Activated naive CD8-positive, alpha-beta T cell treated with anti-CD3 and anti-CD28 coated beads, Interleukin-2, amount 10 ng/mL, durations not matched to agents 7 days and 5 days (primary cell): ENCODE results near the gene ITCH. TPM values are rescaled to one million over a fixed set of nuclear protein-coding genes. Genes with fewer than 3 reads are reported as not detected.
"Not testable (repeated sequence)": the region's sequence is repeated elsewhere in the genome, so short reads cannot be mapped to it uniquely, and the experiment has no call there.

Experiments used
- ATAC-seq: fragments of 150-1000 bp; cut with Tn5 transposase; one replicate; pipeline ENCODE4 v1.10.0; 2021; ENCODE audit warnings: low read depth, moderate library complexity
- POLR2A ChIA-PET: fragments of 350-600 bp; sonication (Branson Sonifier 250); formaldehyde crosslinking; loops from one replicate; lab custom pipeline; 2021; ENCODE audit warnings: antibody characterized with exemption; lab: Charles Lee
- DNase-seq: peaks from one replicate; pipeline ENCODE4 v3.0.0; 2021
- H3K27ac Mint-ChIP-seq: one replicate; pipeline ENCODE4 v1.8.0; 2022; ENCODE audit warnings: mild to moderate bottlenecking, mixed read lengths
- H3K27me3 Mint-ChIP-seq: one replicate; pipeline ENCODE4 v1.8.0; 2022; ENCODE audit warnings: mild to moderate bottlenecking, moderate library complexity, mixed read lengths
- H3K36me3 Mint-ChIP-seq: one replicate; pipeline ENCODE4 v1.8.0; 2021; ENCODE audit warnings: mild to moderate bottlenecking, mixed read lengths
- H3K4me1 Mint-ChIP-seq: one replicate; pipeline ENCODE4 v1.8.0; 2021; ENCODE audit warnings: mixed read lengths
- H3K4me3 Mint-ChIP-seq: one replicate; pipeline ENCODE4 v1.8.0; 2022; ENCODE audit warnings: mild to moderate bottlenecking, moderate library complexity, mixed read lengths
- H3K9me3 Mint-ChIP-seq: one replicate; pipeline ENCODE4 v1.8.0; 2021; ENCODE audit warnings: mixed read lengths
- total RNA-seq, 2 experiments: library from RNA; stranded (reverse); gene quantifications; one replicate each; pipeline ENCODE4 v1.2.3, GENCODE V29; 2021

Gene ITCH
- total RNA-seq, 2 experiments from 2014 or later = 57.4 to 59.7 TPM

DNA sequence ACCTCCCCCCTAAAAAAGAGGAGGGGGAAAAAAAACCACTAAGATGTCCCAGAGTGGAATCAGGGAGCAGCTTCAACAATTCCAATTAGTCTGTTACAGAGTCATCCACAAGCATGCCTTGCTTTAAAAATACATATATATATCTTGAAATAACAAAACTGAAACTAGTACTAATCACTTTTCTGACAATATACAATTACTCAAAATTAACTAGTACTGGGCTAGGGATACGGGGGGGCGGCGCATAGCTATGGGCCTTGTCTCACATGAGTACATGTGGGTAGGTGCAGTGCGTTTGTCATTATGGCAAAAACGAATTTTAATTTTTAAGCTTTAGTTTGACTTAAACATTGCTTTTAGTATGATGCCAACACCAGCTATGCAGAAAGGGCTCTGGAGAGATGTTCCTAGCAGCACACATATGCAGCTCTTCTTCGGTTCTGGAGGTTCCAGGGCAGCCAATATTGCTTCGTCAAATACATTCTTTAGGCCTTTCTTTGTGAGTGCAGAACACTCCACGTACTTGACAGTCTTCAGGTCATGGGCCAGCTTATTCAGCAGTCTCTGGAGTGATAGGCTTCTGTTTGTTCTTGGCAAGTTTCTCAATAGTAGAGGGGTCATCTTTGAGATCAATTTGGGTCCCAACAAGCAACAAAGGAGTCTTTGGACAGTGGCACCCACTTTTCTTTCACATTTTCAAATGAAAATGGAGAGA, 38.8 kb downstream of the ITCH start:
- H3K4me1 Mint-ChIP-seq = peaks cover 29% of the 10 kb centered on the region

GRCh38 chr20:34402461-34402860, 39.4 kb downstream of the ITCH start:
- no peak overlapping the region for H3K4me3 Mint-ChIP-seq
- ATAC-seq (no peak), DNase-seq (no peak)
- peaks cover 30% of the 10 kb centered on the region for H3K4me1 Mint-ChIP-seq
- H3K36me3 Mint-ChIP-seq = peaks cover 26% of the 10 kb centered on the region
- no peak overlapping the region for H3K27ac Mint-ChIP-seq
- no peaks in the 10 kb centered on the region for H3K9me3 Mint-ChIP-seq
- H3K27me3 Mint-ChIP-seq = no peaks in the 10 kb centered on the region
- POLR2A ChIA-PET = interaction anchor here (1.7 kb wide), 1 partner anchor 39 kb away, joined by 5 read pairs; the partner anchor contains the start of gene ITCH

More for the DNA sequence above, 38.8 kb downstream of the ITCH start:
- DNase-seq (no peak), ATAC-seq (no peak)
- Mint-ChIP-seq H3K27me3 (no peaks in the 10 kb centered on the region), H3K27ac (no peak overlapping the region), H3K4me3 (no peak overlapping the region), H3K9me3 (no peaks in the 10 kb centered on the region), H3K36me3 (peaks cover 28% of the 10 kb centered on the region)
- POLR2A ChIA-PET = no interaction called here

GRCh38 chr20:34403063-34403827, 40.2 kb downstream of the ITCH start:
- Mint-ChIP-seq H3K9me3 (no peaks in the 10 kb centered on the region), H3K4me3 (no peak overlapping the region), H3K36me3 (peaks cover 30% of the 10 kb centered on the region), H3K27me3 (no peaks in the 10 kb centered on the region), H3K27ac (peak overlapping the region; percentile 18), H3K4me1 (peaks cover 31% of the 10 kb centered on the region)
- POLR2A ChIA-PET = interaction anchor here (1.7 kb wide), 1 partner anchor 40 kb away, joined by 5 read pairs; the partner anchor contains the start of gene ITCH
- ATAC-seq (no peak), DNase-seq (no peak)

DNA sequence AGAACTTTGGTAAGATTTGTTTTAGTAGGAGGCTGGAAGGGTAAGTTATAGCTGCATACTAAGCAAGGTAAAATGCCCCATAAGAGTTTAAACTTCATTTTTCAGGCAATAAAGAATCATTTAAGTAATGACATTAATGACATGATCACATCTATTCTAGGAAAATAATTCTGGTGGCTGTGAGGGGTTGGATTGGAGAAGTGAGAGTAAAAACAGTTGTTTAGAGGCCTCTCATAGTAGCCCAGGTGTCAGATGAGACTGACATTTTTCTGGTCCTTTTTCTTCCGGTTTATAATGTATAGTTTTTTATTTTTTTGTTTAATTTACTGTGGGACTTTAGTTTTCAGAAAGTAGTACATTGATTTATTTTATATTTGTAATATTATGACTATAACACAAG, 40.8 kb downstream of the ITCH start:
- Mint-ChIP-seq H3K4me3 (no peak overlapping the region), H3K4me1 (peaks cover 28% of the 10 kb centered on the region), H3K27ac (peak overlapping the region; percentile 12), H3K27me3 (no peaks in the 10 kb centered on the region), H3K36me3 (peaks cover 31% of the 10 kb centered on the region), H3K9me3 (no peaks in the 10 kb centered on the region)
- ATAC-seq (no peak), DNase-seq (no peak)
- POLR2A ChIA-PET = interaction anchor here (1.7 kb wide), 1 partner anchor 41 kb away, joined by 5 read pairs; the partner anchor contains the start of gene ITCH

- DNase-seq (no peak), ATAC-seq (no peak)
- no peaks in the 10 kb centered on the region for H3K27me3 Mint-ChIP-seq
- H3K36me3 Mint-ChIP-seq = peaks cover 34% of the 10 kb centered on the region
- POLR2A ChIA-PET = interaction anchor here (0.7 to 2.1 kb wide), 3 partner anchors 12 to 156 kb away, joined by 3 to 10 read pairs (median 9); partner anchors contain the start of gene ITCH
- peak overlapping the region; percentile 54 for H3K4me3 Mint-ChIP-seq
- H3K9me3 Mint-ChIP-seq = no peaks in the 10 kb centered on the region
- peaks cover 28% of the 10 kb centered on the region for H3K4me1 Mint-ChIP-seq
- H3K27ac Mint-ChIP-seq = peak overlapping the region; percentile 81
Measured at GRCh38 chr20:34404803-34405202, 41.7 kb downstream of the ITCH start.

GRCh38 chr20:34405247-34405651, 42.2 kb downstream of the ITCH start:
- ATAC-seq (peak; percentile 93), DNase-seq (peak; percentile 48)
- not testable (repeated sequence) for H3K27me3 Mint-ChIP-seq, H3K9me3 Mint-ChIP-seq
- H3K27ac Mint-ChIP-seq = peak overlapping the region; percentile 81
- peaks cover 28% of the 10 kb centered on the region for H3K4me1 Mint-ChIP-seq
- peaks cover 33% of the 10 kb centered on the region for H3K36me3 Mint-ChIP-seq
- POLR2A ChIA-PET = interaction anchor here (0.7 to 2.1 kb wide), 4 partner anchors 13 to 293 kb away, joined by 3 to 10 read pairs (median 4); partner anchors contain the start of gene ITCH
- H3K4me3 Mint-ChIP-seq = peak overlapping the region; percentile 54

DNA sequence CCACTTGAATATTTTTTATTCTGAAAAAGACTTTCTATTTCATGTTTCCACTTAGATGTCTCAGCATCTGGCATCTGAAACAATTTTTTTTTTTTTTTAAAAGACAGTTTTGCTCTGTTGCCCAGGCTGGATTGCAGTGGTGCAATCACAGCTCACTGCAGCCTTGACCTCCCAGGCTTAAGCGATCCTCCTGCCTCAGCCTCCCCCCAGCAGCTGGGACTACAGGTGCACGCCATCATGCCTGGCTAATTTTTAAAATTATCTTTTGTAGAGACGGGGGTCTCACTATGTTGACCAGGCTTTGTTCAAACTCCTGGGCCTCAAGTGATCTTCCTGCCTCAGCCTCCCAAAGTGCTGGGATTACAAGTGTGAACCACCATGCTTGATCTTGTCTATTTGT, 42.9 kb downstream of the ITCH start:
- POLR2A ChIA-PET = interaction anchor here (1.2 to 2.1 kb wide), 4 partner anchors 11 to 293 kb away, joined by 3 to 10 read pairs (median 4); partner anchors contain the start of gene ITCH
- not testable (repeated sequence) for H3K9me3 Mint-ChIP-seq, DNase-seq, H3K27me3 Mint-ChIP-seq, ATAC-seq
- peaks cover 28% of the 10 kb centered on the region for H3K4me1 Mint-ChIP-seq
- H3K4me3 Mint-ChIP-seq = peak overlapping the region; percentile 51
- peaks cover 32% of the 10 kb centered on the region for H3K36me3 Mint-ChIP-seq
- H3K27ac Mint-ChIP-seq = peak overlapping the region; percentile 81

GRCh38 chr20:34407962-34408474, 44.9 kb downstream of the ITCH start:
- Mint-ChIP-seq H3K27me3 (no peaks in the 10 kb centered on the region), H3K27ac (no peak overlapping the region), H3K4me3 (no peak overlapping the region), H3K4me1 (peaks cover 27% of the 10 kb centered on the region), H3K9me3 (no peaks in the 10 kb centered on the region), H3K36me3 (peaks cover 34% of the 10 kb centered on the region)
- POLR2A ChIA-PET = no interaction called here
- ATAC-seq = no peak
- DNase-seq = no peak

- Mint-ChIP-seq H3K36me3 (peaks cover 31% of the 10 kb centered on the region), H3K27ac (no peak overlapping the region), H3K27me3 (no peaks in the 10 kb centered on the region), H3K4me3 (no peak overlapping the region), H3K4me1 (peaks cover 19% of the 10 kb centered on the region), H3K9me3 (no peaks in the 10 kb centered on the region)
- ATAC-seq (no peak), DNase-seq (no peak)
- POLR2A ChIA-PET = no interaction called here
Measured at GRCh38 chr20:34410336-34410735, 47.3 kb downstream of the ITCH start.

GRCh38 chr20:34412453-34412852, 49.4 kb downstream of the ITCH start:
- H3K36me3 Mint-ChIP-seq = peaks cover 32% of the 10 kb centered on the region
- POLR2A ChIA-PET = no interaction called here
- no peak for ATAC-seq
- peaks cover 22% of the 10 kb centered on the region for H3K4me1 Mint-ChIP-seq
- H3K4me3 Mint-ChIP-seq = no peak overlapping the region
- no peaks in the 10 kb centered on the region for H3K27me3 Mint-ChIP-seq
- H3K9me3 Mint-ChIP-seq = no peaks in the 10 kb centered on the region
- H3K27ac Mint-ChIP-seq = no peak overlapping the region
- no peak for DNase-seq

DNA sequence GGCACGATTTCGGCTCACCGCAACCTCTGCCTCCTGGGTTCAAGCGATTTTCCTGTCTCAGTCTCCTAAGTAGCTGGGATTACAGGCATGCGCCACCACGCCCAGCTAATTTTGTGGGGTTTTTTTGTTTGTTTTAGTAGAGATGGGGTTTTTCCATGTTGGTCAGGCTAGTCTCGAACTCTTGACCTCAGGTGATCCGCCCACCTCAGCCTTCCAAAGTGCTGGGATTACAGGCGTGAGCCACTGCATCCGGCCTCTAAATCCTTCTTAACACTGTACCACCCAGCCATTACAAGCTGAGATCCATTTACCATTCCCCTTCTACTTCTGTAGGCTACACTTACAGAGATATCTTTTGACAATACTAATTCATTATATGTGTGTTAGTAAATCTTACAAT, 51.5 kb downstream of the ITCH start:
- DNase-seq, H3K4me3 Mint-ChIP-seq, H3K9me3 Mint-ChIP-seq, H3K27me3 Mint-ChIP-seq, ATAC-seq, POLR2A ChIA-PET: not testable (repeated sequence)
- Mint-ChIP-seq H3K27ac (peak overlapping the region; percentile 59), H3K36me3 (peaks cover 26% of the 10 kb centered on the region), H3K4me1 (peaks cover 20% of the 10 kb centered on the region)

DNA sequence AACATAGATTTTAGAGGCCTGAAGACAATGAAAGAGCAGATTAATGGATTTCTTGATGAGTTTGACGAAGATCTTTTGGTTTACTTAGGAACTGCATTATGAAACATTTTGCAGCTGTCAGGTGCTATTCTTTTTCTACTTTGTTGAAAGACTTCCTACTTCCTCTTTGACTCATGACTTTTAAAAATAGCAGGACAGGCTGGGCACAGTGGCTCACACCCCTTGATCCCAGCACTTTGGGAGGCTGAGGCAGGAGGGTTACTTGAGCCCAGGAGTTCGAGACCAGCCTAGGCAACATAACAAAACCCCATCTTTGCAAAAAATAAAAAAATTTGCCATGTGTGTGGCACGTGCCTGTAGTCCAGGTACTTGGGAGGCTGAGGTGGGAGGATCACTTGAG, 52.0 kb downstream of the ITCH start:
- POLR2A ChIA-PET = no interaction called here
- peaks cover 25% of the 10 kb centered on the region for H3K36me3 Mint-ChIP-seq

GRCh38 chr20:34420146-34420545, 57.1 kb downstream of the ITCH start:
- H3K4me3 Mint-ChIP-seq = no peak overlapping the region

More for the DNA sequence above, 52.0 kb downstream of the ITCH start:
- H3K27ac Mint-ChIP-seq = peak overlapping the region; percentile 59
- H3K4me3 Mint-ChIP-seq = no peak overlapping the region
- no peaks in the 10 kb centered on the region for H3K27me3 Mint-ChIP-seq
- peaks cover 20% of the 10 kb centered on the region for H3K4me1 Mint-ChIP-seq
- ATAC-seq = no peak
- no peaks in the 10 kb centered on the region for H3K9me3 Mint-ChIP-seq
- DNase-seq = no peak

More at GRCh38 chr20:34420146-34420545, 57.1 kb downstream of the ITCH start:
- Mint-ChIP-seq H3K27ac (no peak overlapping the region), H3K9me3 (no peaks in the 10 kb centered on the region), H3K4me1 (peaks cover 11% of the 10 kb centered on the region), H3K27me3 (no peaks in the 10 kb centered on the region), H3K36me3 (peaks cover 33% of the 10 kb centered on the region)
- POLR2A ChIA-PET = no interaction called here
- no peak for ATAC-seq
- no peak for DNase-seq
